MG63 (cell line): Measurements from ENCODE around the gene PRDM1. TPM values are rescaled to one million over a fixed set of nuclear protein-coding genes. Genes with fewer than 3 reads are reported as not detected.

Source experiments
- DNase-seq: peaks from one replicate; pipeline ENCODE4 v3.0.0-alpha.2; 2020
- H3K27me3 ChIP-seq: fragments of 250-450 bp; sonication (Bioruptor Pico); 2 replicates; pipeline ENCODE4 v1.5.1; 2020; ENCODE audit warnings: mild to moderate bottlenecking, moderate library complexity
- H3K36me3 ChIP-seq: fragments of 250-450 bp; sonication (Bioruptor Pico); 2 replicates; pipeline ENCODE4 v1.5.1; 2020; ENCODE audit warnings: mild to moderate bottlenecking, moderate library complexity
- H3K4me3 ChIP-seq: fragments of 250-450 bp; sonication (Bioruptor Pico); 2 replicates; pipeline ENCODE4 v1.5.1; 2020; ENCODE audit warnings: mild to moderate bottlenecking, moderate library complexity
- H3K9me3 ChIP-seq: fragments of 250-450 bp; sonication (Bioruptor Pico); 2 replicates; pipeline ENCODE4 v1.5.1; 2020; ENCODE audit warnings: mild to moderate bottlenecking, moderate library complexity
- total RNA-seq: library from RNA; depleted of rRNA; stranded (reverse); fragments of >200 nt; shearing (Covaris generic); gene quantifications from 2 replicates; pipeline ENCODE4 v1.2.3, GENCODE V29; 2014; ENCODE audit warnings: low replicate concordance; rRNA removed

PRDM1 gene
- total RNA-seq, 1 experiment from 2014 or later = not detected

GRCh38 chr6:106158816-106159215, 72.7 kb downstream of the PRDM1 start:
- no peak for DNase-seq
- Histone ChIP-seq H3K27me3 (no peaks in the 10 kb centered on the region), H3K36me3 (no peaks in the 10 kb centered on the region), H3K9me3 (no peaks in the 10 kb centered on the region), H3K4me3 (no peak overlapping the region)

Other genes starting within 250 kb of the PRDM1 start
- 51.9 and 61.9 TPM in 2 replicates for gene ATG5, start 239.4 kb downstream of the PRDM1 start, total RNA-seq